ENCODE data around the gene ADGRF3. TPM values are rescaled to one million over a fixed set of nuclear protein-coding genes. Genes with fewer than 3 reads are reported as not detected.
"Not testable (repeated sequence)": the region's sequence is repeated elsewhere in the genome, so short reads cannot be mapped to it uniquely, and the experiment has no call there.

The ADGRF3 gene
- total RNA-seq, 6 donors from 2014 or later, result 0.15 to 2.1 (median 0.30) TPM; not detected in 1

GRCh38 chr2:26384183-26384582, 37.6 kb upstream of the ADGRF3 start:
- H3K27me3 ChIP-seq, result no peaks in the 10 kb centered on the region
- H3K36me3 ChIP-seq, result peaks cover 4 to 44% (median 6%) of the 10 kb centered on the region in 4 donors
- no peak overlapping the region for H3K4me3 ChIP-seq
- H3K9me3 ChIP-seq, result no peaks in the 10 kb centered on the region
- no peak for ATAC-seq (ENCODE audit: low FRiP score in 2 of 2)
- WGBS, 2 donors, result 90 to 93% methylated on average over 9 of the region's 9 CpGs
- TF ChIP-seq EP300 (IDR thresholded peaks at IDR 0.05) (no peak), CTCF (IDR thresholded peaks at IDR 0.05) (no peak), POLR2AphosphoS5 (IDR thresholded peaks at IDR 0.05) (no peak), POLR2A (IDR thresholded peaks at IDR 0.05) (no peak)
- H3K4me1 ChIP-seq, result no peaks in the 10 kb centered on the region
- DNase-seq, result no peak
- no peak overlapping the region for H3K27ac ChIP-seq

- H3K27ac ChIP-seq, result no peak overlapping the region
- DNase-seq, result no peak
- no peak overlapping the region for H3K4me3 ChIP-seq
- H3K27me3 ChIP-seq, result no peaks in the 10 kb centered on the region
- 88 to 89% methylated on average over 3 of the region's 3 CpGs for WGBS, 2 donors
- H3K4me1 ChIP-seq, result no peaks in the 10 kb centered on the region
- TF ChIP-seq EP300 (IDR thresholded peaks at IDR 0.05) (no peak), CTCF (IDR thresholded peaks at IDR 0.05) (no peak), POLR2AphosphoS5 (IDR thresholded peaks at IDR 0.05) (no peak), POLR2A (IDR thresholded peaks at IDR 0.05) (no peak)
- H3K36me3 ChIP-seq, result peaks cover 0 to 46% (median 6%) of the 10 kb centered on the region in 4 donors
- no peaks in the 10 kb centered on the region for H3K9me3 ChIP-seq
- peak in 1 of 2 donors; percentile 44 for ATAC-seq (ENCODE audit: low FRiP score in 2 of 2)
Observed at GRCh38 chr2:26382564-26382963, 36.0 kb upstream of the ADGRF3 start.

GRCh38 chr2:26380281-26380680, 33.7 kb upstream of the ADGRF3 start:
- no peak for ATAC-seq (ENCODE audit: low FRiP score in 2 of 2)
- TF ChIP-seq EP300 (IDR thresholded peaks at IDR 0.05) (no peak), POLR2AphosphoS5 (IDR thresholded peaks at IDR 0.05) (no peak), POLR2A (IDR thresholded peaks at IDR 0.05) (no peak)

GRCh38 chr2:26376799-26377198, 30.2 kb upstream of the ADGRF3 start:
- Histone ChIP-seq H3K9me3 (no peaks in the 10 kb centered on the region), H3K36me3 (peaks cover 0 to 53% (median 7%) of the 10 kb centered on the region in 4 donors), H3K27me3 (no peaks in the 10 kb centered on the region), H3K27ac (no peak overlapping the region), H3K4me1 (no peaks in the 10 kb centered on the region), H3K4me3 (no peak overlapping the region)
- no peak for ATAC-seq (ENCODE audit: low FRiP score in 2 of 2)
- no peak for TF ChIP-seq POLR2AphosphoS5 (IDR thresholded peaks at IDR 0.05)
- TF ChIP-seq EP300 (IDR thresholded peaks at IDR 0.05), result no peak
- 86 to 96% methylated on average over 1 of the region's 1 CpG for WGBS, 2 donors
- DNase-seq, result no peak

More at GRCh38 chr2:26380281-26380680, 33.7 kb upstream of the ADGRF3 start:
- DNase-seq, result no peak
- Histone ChIP-seq H3K4me1 (no peaks in the 10 kb centered on the region), H3K36me3 (peaks cover 0 to 36% (median 3%) of the 10 kb centered on the region in 4 donors), H3K4me3 (no peak overlapping the region), H3K9me3 (no peaks in the 10 kb centered on the region), H3K27me3 (no peaks in the 10 kb centered on the region), H3K27ac (no peak overlapping the region)
- 82 to 83% methylated on average over 2 of the region's 2 CpGs for WGBS, 2 donors

GRCh38 chr2:26370909-26371308, 24.3 kb upstream of the ADGRF3 start:
- not testable (repeated sequence) for H3K27ac ChIP-seq; H3K4me3 ChIP-seq; H3K27me3 ChIP-seq; H3K4me1 ChIP-seq; H3K9me3 ChIP-seq; ATAC-seq (ENCODE audit: low FRiP score in 2 of 2)
- WGBS, 2 donors, result 87% methylated on average over 3 of the region's 31 CpGs; no CpG with 5 or more reads in 1 of the 2 donors
- peak in 1 of 2 donors; percentile 57 for DNase-seq
- H3K36me3 ChIP-seq, result peaks cover 0 to 54% (median 6%) of the 10 kb centered on the region in 4 donors

GRCh38 chr2:26369664-26370063, 23.1 kb upstream of the ADGRF3 start:
- peaks cover 0 to 51% (median 4%) of the 10 kb centered on the region in 4 donors for H3K36me3 ChIP-seq
- WGBS, 2 donors, result 58% methylated on average over 2 of the region's 2 CpGs; no CpG with 5 or more reads in 1 of the 2 donors
- not testable (repeated sequence) for H3K4me3 ChIP-seq; ATAC-seq (ENCODE audit: low FRiP score in 2 of 2); H3K9me3 ChIP-seq; H3K27me3 ChIP-seq; H3K27ac ChIP-seq; DNase-seq; H3K4me1 ChIP-seq

GRCh38 chr2:26366957-26367356, 20.4 kb upstream of the ADGRF3 start:
- ATAC-seq (ENCODE audit: low FRiP score in 2 of 2) (no peak), DNase-seq (no peak)
- no peaks in the 10 kb centered on the region for H3K9me3 ChIP-seq
- no peak overlapping the region for H3K4me3 ChIP-seq
- no peaks in the 10 kb centered on the region for H3K4me1 ChIP-seq
- H3K27me3 ChIP-seq, result no peaks in the 10 kb centered on the region
- WGBS, 2 donors, result 92 to 94% methylated on average over 5 of the region's 5 CpGs
- peaks cover 0 to 29% (median 3%) of the 10 kb centered on the region in 4 donors for H3K36me3 ChIP-seq
- H3K27ac ChIP-seq, result no peak overlapping the region
- TF ChIP-seq EP300 (IDR thresholded peaks at IDR 0.05), result no peak
- no peak for TF ChIP-seq POLR2AphosphoS5 (IDR thresholded peaks at IDR 0.05)
- no peak for TF ChIP-seq CTCF (IDR thresholded peaks at IDR 0.05)
- TF ChIP-seq POLR2A (IDR thresholded peaks at IDR 0.05), result no peak

Measured in upper lobe of left lung (tissue), 6 donors.